Natural killer cell treated with Interleukin-12 subunit alpha and Interleukin-12 subunit beta and Interleukin-15 and Interleukin-18, amount 100 ng/mL, for 72 hours (primary cell): ENCODE measurements around the gene ADCY3. TPM values are rescaled to one million over a fixed set of nuclear protein-coding genes. Genes with fewer than 3 reads are reported as not detected.
"Not testable (repeated sequence)": the region's sequence is repeated elsewhere in the genome, so short reads cannot be mapped to it uniquely, and the experiment has no call there.

Experiments used
- ATAC-seq, 2 donors: fragments of 150-1000 bp; cut with Tn5 transposase in 1 of 2; sonication (Bioruptor Pico), chemical (Tn5 transposase) in 1 of 2; 2 replicates each; pipeline ENCODE4 v1.10.0; 2021
- DNase-seq: peaks from one replicate; pipeline ENCODE4 v3.0.0; 2022; ENCODE audit warnings: low spot score
- H3K27ac Mint-ChIP-seq, 2 donors: 1 replicate in 1 of 2; 2 replicates in 1 of 2; pipeline ENCODE4 v1.8.0; 2022; ENCODE audit warnings: mixed read lengths in 2 of 2, mild to moderate bottlenecking in 1 of 2, moderate library complexity in 1 of 2
- H3K27me3 Mint-ChIP-seq, 2 donors: 1 replicate in 1 of 2; 2 replicates in 1 of 2; pipeline ENCODE4 v1.8.0; 2022; ENCODE audit warnings: mixed read lengths in 2 of 2
- H3K36me3 Mint-ChIP-seq: one replicate; pipeline ENCODE4 v1.8.0; 2022; ENCODE audit warnings: mixed read lengths
- H3K4me1 Mint-ChIP-seq, 2 donors: 1 replicate in 1 of 2; 2 replicates in 1 of 2; pipeline ENCODE4 v1.8.0; 2022; ENCODE audit warnings: low read depth in 2 of 2, mixed read lengths in 2 of 2, mild to moderate bottlenecking in 1 of 2
- H3K4me3 Mint-ChIP-seq: one replicate; pipeline ENCODE4 v1.8.0; 2022; ENCODE audit warnings: mixed read lengths
- H3K9me3 Mint-ChIP-seq: 2 replicates; pipeline ENCODE4 v1.8.0; 2022; ENCODE audit warnings: mixed read lengths
- total RNA-seq, 2 donors: library from RNA; stranded (reverse); gene quantifications; one replicate each; pipeline ENCODE4 v1.2.3, GENCODE V29; 2022

Gene ADCY3
- total RNA-seq, 2 donors from 2014 or later = 23.3 to 71.9 TPM

DNA sequence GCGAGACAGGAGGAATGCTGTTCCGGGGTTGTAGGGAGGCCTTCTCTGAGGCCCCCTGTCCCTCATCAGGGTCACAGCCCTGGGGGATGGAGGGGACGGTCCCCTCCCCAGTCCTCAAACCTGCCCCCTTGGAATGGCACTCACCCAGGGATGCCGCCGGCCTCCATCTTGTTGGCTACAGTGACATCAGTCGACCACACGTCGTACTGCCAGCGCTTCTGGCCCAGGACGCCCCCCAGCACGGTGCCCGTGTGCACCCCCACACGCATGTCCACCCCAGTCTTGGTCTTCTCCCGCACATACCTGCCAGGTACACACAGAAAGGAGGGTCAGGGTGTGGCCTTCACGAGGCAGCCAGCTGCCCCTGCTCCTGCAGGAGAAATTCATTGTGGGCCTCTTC is 80.3 kb downstream of the ADCY3 start:
- Mint-ChIP-seq H3K9me3 (no peaks in the 10 kb centered on the region), H3K27ac (no peak overlapping the region), H3K27me3 (no peaks in the 10 kb centered on the region), H3K4me3 (no peak overlapping the region), H3K36me3 (no peaks in the 10 kb centered on the region), H3K4me1 (no peaks in the 10 kb centered on the region)
- ATAC-seq (no peak), DNase-seq (no peak)

DNA sequence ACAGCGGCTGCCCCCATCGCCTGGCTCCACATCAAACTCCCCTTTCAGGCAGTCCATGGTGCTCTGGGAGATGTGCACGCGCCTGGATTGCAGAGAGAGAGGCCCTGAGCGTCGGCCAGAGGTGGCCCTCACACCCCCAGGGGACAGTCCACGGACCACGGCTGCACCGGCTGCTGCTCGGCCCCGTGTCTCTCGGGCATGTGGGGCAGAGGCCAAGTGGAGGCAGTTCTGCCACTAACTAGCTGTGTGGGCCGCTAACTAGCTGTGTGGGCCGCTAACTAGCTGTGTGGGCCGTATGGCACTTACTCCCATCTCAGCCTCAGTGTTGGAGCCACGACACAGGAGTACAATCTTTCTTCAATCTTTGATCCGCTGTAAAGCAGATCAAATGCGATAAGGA is 81.5 kb downstream of the ADCY3 start:
- DNase-seq = no peak
- Mint-ChIP-seq H3K36me3 (no peaks in the 10 kb centered on the region), H3K27me3 (no peaks in the 10 kb centered on the region), H3K4me1 (no peaks in the 10 kb centered on the region), H3K9me3 (no peaks in the 10 kb centered on the region), H3K27ac (no peak overlapping the region), H3K4me3 (no peak overlapping the region)
- ATAC-seq = no peak

DNA sequence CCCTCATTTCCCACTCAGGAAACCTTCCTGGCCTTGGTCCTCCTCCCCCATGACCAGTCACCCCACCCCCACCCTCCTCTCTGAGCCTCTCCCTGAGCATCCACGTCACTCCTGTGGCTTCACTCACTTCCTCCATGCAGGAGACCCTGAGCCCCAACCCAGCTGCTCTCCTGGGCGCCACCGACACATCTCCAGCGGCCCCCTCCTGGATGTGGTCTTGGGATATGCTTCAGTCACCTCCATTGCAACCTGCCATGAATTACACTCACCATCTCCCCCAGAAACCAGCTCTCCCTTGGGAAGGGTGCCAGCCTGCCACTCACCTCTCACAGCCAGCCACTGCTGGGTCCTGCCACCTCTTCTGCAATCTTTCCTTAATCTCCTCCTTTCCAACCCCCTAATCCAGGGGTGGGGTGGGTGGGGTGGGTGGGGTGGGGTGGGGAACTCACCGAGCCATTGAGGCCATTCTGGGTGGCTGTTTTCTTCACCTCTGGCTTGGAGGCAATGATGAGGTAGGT is 82.0 kb downstream of the ADCY3 start:
- ATAC-seq = no peak
- H3K27ac Mint-ChIP-seq = no peak overlapping the region
- no peaks in the 10 kb centered on the region for H3K36me3 Mint-ChIP-seq
- H3K9me3 Mint-ChIP-seq = no peaks in the 10 kb centered on the region
- no peaks in the 10 kb centered on the region for H3K4me1 Mint-ChIP-seq
- H3K4me3 Mint-ChIP-seq = no peak overlapping the region
- no peaks in the 10 kb centered on the region for H3K27me3 Mint-ChIP-seq
- no peak for DNase-seq

DNA sequence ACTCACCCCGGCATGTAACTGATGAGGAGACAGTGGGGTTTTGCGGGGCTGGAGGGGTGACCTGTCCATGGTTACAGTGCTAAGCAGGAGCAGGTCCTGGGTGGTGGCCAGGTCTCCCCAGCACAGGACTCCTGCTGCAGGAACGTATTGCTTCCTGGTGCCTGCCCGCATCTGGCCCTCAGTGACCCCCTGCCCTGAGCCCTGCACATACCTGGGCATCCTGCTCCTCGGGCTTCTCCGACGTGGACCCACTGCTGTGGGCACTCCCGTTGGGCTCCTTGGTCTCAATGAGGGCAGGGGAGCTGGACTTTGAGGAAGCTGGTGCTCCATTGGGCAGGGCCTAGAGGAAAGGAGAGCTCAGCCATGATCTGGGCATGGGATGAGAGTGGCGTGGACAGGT is 83.3 kb downstream of the ADCY3 start:
- Mint-ChIP-seq H3K4me3 (no peak overlapping the region), H3K4me1 (no peaks in the 10 kb centered on the region), H3K27ac (no peak overlapping the region), H3K27me3 (no peaks in the 10 kb centered on the region), H3K36me3 (no peaks in the 10 kb centered on the region), H3K9me3 (no peaks in the 10 kb centered on the region)
- no peak for ATAC-seq
- no peak for DNase-seq

DNA sequence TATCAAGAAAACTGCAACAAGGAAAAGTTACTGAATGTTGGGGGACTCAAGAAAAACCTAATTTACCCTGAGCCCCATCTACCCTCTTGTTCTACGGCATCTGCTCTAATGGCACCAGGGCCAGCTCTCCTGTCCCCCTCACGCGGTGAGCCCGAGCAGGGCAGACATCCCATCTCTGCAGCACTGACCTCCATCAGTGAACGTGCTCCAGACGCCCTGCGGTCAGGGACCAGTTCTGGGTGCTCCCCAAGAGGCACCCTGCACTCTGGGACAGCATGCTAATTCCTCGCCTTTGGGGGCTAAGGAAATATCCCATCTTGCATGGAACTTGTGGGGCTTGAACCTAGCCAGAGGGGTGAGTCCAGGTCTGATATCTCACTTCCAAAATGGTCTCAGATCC is 83.8 kb downstream of the ADCY3 start:
- Mint-ChIP-seq H3K27ac (no peak overlapping the region), H3K4me1 (no peaks in the 10 kb centered on the region), H3K27me3 (no peaks in the 10 kb centered on the region), H3K9me3 (no peaks in the 10 kb centered on the region), H3K4me3 (no peak overlapping the region), H3K36me3 (no peaks in the 10 kb centered on the region)
- DNase-seq (no peak), ATAC-seq (no peak)

DNA sequence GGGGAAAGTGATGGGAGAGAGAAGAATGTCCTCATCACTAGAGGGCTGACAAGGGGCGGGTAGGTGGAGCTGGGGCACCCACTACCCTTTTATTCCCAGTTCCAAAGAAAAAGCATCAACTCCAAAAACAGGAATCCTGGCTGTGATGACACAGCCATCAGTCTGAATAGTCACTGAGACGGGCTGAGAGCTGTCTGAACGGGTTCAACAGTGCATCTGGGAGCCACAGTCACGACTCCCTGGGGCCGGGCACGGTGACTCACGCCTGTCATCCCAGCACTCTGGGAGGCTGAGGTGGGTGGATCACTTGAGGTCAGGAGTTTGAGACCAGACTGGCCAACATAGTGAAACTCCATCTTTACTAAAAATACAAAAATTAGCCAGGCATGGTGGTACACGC is 84.6 kb downstream of the ADCY3 start:
- H3K4me1 Mint-ChIP-seq, H3K9me3 Mint-ChIP-seq, DNase-seq, H3K36me3 Mint-ChIP-seq, H3K27me3 Mint-ChIP-seq, H3K4me3 Mint-ChIP-seq, H3K27ac Mint-ChIP-seq, ATAC-seq: not testable (repeated sequence)

DNA sequence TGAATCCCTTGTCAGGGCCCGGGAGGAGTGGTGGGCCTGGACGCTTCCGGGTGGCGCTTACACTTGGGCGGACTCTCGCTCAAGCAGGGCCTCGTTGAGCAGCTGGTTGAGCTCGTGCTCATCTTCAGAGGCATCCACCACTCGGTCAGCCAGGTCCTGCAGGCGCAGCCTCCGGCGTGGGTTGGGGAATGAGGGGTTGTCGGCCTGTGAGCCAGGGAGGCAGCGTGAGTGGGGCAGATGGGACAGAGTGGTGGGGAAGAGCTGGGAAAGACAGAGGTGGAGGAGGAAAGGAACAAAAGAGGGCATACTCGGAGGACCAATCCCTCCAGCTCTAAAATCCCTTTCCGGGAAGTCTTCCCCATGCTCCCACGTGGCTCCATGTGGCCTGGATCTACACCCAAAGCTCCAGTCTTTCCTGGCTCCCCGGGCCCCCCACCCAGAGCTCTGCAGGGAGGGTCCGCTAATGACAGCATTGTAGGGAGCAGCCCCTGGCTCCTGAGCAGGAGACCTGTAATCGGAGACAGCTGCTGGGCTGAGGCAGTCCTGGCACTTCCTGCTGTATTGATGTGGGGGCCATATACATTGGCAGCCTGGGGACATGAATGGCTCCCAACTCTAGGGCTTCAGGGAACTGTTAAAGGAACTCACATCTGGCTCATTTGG is 85.2 kb downstream of the ADCY3 start:
- no peak for DNase-seq
- ATAC-seq = no peak
- Mint-ChIP-seq H3K27ac (no peak overlapping the region), H3K36me3 (no peaks in the 10 kb centered on the region), H3K27me3 (no peaks in the 10 kb centered on the region), H3K4me3 (no peak overlapping the region), H3K4me1 (no peaks in the 10 kb centered on the region), H3K9me3 (no peaks in the 10 kb centered on the region)

DNA sequence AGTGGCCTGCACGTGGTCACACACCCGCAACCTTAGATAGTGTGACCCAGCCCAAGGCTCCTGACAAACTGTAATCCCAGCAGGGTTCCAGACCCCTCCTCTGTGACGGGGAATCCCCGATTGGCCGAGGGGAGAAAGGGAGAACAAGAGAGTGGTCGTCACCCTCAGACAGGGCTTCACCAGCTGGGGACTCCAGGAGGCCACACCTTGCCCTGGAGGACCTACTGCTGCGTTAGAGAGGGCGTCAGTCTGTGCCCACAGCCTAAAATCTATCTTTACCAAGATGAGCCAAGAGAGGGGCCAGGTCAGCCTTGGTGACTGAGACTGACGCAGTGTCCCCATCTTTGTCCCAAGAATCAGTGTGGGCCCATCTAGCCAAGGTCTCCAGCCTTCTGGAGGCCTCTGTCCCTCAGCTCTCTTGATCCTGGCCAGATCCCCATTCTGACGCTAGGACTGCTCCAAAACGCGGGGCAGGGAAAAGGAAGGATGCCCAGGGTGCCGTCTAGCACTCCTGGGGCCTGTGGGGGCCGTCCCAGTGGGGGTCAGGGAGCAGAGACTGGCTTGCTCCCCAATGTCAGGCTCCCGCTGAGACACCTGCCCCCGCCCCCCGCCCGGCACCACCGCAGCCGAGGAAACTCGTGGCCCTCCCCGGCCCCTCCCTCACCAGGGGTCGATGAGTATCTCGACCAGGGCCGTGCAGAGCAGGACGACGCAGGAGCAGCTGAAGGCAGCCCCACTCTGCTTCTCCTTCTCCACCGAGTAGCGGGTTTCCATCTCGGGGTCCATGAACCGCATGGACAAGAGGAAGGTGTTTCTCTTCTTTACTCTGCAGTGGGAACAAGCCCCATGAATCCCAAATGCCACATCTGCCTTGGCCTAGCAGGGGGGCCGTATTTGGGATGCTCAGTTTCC is 86.0 kb downstream of the ADCY3 start:
- Mint-ChIP-seq H3K36me3 (no peaks in the 10 kb centered on the region), H3K27me3 (no peaks in the 10 kb centered on the region), H3K9me3 (no peaks in the 10 kb centered on the region), H3K27ac (no peak overlapping the region), H3K4me3 (no peak overlapping the region), H3K4me1 (no peaks in the 10 kb centered on the region)
- ATAC-seq = no peak
- DNase-seq = no peak

DNA sequence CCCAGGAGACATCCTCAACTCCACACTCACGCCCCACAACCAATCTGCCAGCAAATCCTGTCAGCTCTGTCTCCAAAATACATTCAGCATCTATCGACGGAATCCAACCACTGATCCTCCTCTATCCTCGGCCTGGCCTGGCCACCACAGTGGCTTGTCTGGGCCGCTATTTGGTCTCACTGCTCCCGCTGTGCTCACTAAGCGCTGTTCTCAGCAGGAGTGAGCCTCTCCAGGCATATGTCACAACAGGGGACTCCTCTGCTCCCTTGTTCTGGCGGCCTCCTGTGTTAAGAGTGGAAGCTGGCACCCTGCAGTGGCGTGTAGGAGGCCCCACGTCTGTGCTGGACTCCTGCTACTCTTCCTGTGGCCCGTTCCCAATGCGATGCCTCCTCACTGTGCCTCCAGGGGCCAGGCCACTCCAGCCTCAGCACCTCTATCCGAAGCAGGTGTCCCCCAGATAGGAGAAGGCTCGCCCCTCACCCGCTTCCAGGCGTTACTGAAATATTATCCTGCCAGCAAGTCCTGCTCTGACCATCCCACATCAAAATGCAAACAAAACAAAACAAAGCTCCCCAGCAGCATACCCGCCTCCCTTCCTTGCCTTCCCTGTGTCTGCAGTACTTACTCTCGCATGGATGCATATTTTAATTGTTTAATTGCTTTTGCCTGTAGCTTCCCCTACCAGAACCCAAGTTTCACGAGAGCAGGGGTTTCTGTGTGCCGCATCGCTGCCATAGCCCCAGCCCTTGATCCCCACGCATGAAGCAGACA is 86.9 kb downstream of the ADCY3 start:
- Mint-ChIP-seq H3K4me1 (no peaks in the 10 kb centered on the region), H3K9me3 (no peaks in the 10 kb centered on the region), H3K36me3 (no peaks in the 10 kb centered on the region), H3K27me3 (no peaks in the 10 kb centered on the region), H3K27ac (no peak overlapping the region), H3K4me3 (no peak overlapping the region)
- DNase-seq = peak; percentile 25
- ATAC-seq = no peak

DNA sequence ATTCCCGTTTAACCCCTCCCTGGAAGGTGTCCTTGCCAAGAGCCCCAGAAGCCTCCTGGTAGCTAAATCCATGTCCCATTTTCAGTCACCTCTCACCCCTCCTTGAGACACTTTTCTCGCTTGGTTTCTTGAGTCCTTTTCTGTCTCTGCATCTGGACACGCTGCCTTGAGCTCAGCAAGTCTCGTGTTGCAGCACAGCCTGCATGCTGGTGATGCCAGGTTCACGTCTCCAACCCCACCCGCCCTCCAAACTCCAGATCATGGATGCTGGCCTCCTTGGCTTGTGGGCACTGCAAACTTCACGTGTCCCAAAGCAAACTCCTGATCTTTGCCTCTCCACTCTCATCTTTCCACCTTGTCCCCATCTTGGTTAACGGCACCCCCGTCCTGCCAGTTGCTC is 87.5 kb downstream of the ADCY3 start:
- Mint-ChIP-seq H3K4me3 (no peak overlapping the region), H3K9me3 (no peaks in the 10 kb centered on the region), H3K4me1 (peaks cover 3 to 4% of the 10 kb centered on the region in 2 donors), H3K27me3 (no peaks in the 10 kb centered on the region), H3K36me3 (no peaks in the 10 kb centered on the region), H3K27ac (no peak overlapping the region)
- ATAC-seq (no peak), DNase-seq (no peak)

DNA sequence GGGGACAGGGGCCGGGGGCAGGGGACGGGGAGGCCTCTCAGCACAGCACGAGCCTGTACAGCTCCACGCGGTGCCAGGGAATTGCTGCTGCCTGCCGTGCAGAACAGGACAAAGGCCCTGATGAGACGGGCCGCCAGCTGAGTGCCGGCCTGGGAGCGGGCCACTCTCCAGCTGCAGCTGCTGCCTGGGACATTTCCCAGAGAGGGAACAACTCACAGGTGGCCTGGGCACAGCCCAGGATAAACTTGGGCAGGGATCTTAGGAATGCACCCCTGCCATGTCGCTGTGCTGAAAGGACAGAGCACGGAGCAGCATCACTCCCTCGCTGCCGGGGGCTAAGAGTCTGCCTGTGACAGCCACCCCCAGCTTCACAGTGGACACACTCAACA is 88.0 kb downstream of the ADCY3 start:
- H3K27me3 Mint-ChIP-seq = no peaks in the 10 kb centered on the region
- DNase-seq (peak; percentile 42), ATAC-seq (no peak)
- H3K27ac Mint-ChIP-seq = no peak overlapping the region
- peaks cover 8 to 9% of the 10 kb centered on the region in 2 donors for H3K4me1 Mint-ChIP-seq
- no peaks in the 10 kb centered on the region for H3K36me3 Mint-ChIP-seq
- H3K4me3 Mint-ChIP-seq = no peak overlapping the region
- H3K9me3 Mint-ChIP-seq = no peaks in the 10 kb centered on the region

DNA sequence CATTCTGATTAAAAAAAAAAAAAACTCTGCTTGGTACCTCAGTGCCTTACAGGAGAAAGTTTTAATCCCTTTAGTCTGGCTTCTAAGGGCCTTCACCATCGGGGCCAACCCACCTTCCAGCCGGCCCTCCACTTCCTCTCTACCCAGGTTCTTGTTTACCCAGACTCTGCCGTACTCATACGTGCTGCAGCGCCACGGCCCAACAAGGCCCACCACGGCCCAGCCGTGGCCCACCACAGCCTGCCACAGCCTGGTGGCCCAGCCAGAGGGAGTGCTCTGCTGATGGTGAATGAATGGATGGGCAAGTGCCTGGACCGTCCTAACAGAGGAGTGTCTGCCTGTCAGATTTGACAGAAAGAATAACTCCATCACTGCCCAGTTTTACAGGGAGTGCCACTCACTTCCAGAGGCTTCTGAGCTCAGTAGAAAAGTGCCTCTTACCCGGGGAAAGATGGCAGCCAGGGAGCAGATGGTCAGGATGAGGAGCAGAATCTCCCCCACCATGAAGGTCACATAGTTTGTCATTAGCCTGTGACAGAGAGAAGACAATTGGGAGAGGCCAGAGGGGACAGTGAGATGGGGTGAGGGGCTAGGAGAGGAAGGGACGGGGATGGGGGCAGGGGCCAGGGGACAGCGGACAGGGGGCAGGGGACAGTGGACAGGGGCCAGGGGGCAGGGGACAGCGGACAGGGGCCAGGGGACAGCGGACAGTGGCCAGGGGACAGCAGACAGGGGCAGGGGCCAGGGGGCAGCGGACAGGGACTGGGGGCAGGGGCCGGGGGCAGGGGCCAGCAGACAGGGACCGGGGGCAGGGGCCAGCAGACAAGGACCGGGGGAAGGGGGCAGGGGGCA is 88.6 kb downstream of the ADCY3 start:
- ATAC-seq (no peak), DNase-seq (peak; percentile 34)
- no peak overlapping the region for H3K4me3 Mint-ChIP-seq
- H3K9me3 Mint-ChIP-seq = no peaks in the 10 kb centered on the region
- no peaks in the 10 kb centered on the region for H3K27me3 Mint-ChIP-seq
- H3K36me3 Mint-ChIP-seq = no peaks in the 10 kb centered on the region
- H3K4me1 Mint-ChIP-seq = peaks cover 11 to 14% of the 10 kb centered on the region in 2 donors
- no peak overlapping the region for H3K27ac Mint-ChIP-seq

DNA sequence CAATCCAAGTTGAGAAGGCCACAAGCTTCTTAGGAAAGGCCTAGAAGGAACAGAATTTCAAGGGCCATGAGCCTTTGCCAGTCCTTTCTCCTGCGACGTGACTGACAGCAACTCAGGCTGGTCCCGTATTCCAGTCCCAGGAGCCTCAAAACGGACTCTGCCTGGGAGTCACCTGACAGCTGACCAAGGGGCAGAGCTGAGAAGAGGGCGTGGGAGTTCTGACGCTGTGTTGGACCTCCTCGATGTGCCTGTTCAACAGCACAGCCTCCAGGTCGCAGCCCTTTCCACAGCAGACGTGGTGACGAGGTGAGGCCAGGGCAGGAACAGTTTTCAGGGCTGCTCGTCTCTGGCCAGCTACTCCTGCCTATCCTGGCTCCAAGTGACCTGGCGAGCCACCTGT is 89.3 kb downstream of the ADCY3 start:
- ATAC-seq = no peak
- Mint-ChIP-seq H3K27me3 (no peaks in the 10 kb centered on the region), H3K36me3 (no peaks in the 10 kb centered on the region), H3K9me3 (no peaks in the 10 kb centered on the region), H3K27ac (no peak overlapping the region), H3K4me1 (peaks cover 15 to 20% of the 10 kb centered on the region in 2 donors), H3K4me3 (no peak overlapping the region)
- no peak for DNase-seq
